IPS DF 19.7 (cell line): Measurements from ENCODE around the gene C19orf47.
"Not testable (repeated sequence)": the region's sequence is repeated elsewhere in the genome, so short reads cannot be mapped to it uniquely, and the experiment has no call there.

ENCODE experiments used
- DNase-seq: peaks from one replicate; pipeline ENCODE4 v3.0.0-alpha.2; 2013; ENCODE audit warnings: low read depth, low spot score

The C19orf47 gene

GRCh38 chr19:40355975-40356680, 7.9 kb upstream of the C19orf47 start:
- DNase-seq = no peak

- DNase-seq = no peak
These were observed 837 bp upstream of the C19orf47 start for GRCh38 chr19:40348961-40349507.

GRCh38 chr19:40344422-40344821, 3.8 kb downstream of the C19orf47 start:
- DNase-seq = no peak

- no peak for DNase-seq
These were observed 5.4 kb downstream of the C19orf47 start for GRCh38 chr19:40342644-40343311.

GRCh38 chr19:40341601-40342482, 6.4 kb downstream of the C19orf47 start:
- DNase-seq = no peak

- DNase-seq = no peak
These were observed 9.0 kb downstream of the C19orf47 start for GRCh38 chr19:40339018-40339728.

- DNase-seq = no peak
These were observed 10.6 kb downstream of the C19orf47 start for GRCh38 chr19:40337594-40337993.

- no peak for DNase-seq
These were observed 11.1 kb downstream of the C19orf47 start for GRCh38 chr19:40337107-40337506.

GRCh38 chr19:40336601-40336900, 11.6 kb downstream of the C19orf47 start:
- no peak for DNase-seq

GRCh38 chr19:40335855-40336600, 12.2 kb downstream of the C19orf47 start:
- DNase-seq = no peak

GRCh38 chr19:40335101-40335500, 13.1 kb downstream of the C19orf47 start:
- no peak for DNase-seq

- DNase-seq = not testable (repeated sequence)
These were observed 15.1 kb downstream of the C19orf47 start for GRCh38 chr19:40333083-40333482.

- DNase-seq = no peak
These were observed 15.5 kb downstream of the C19orf47 start for GRCh38 chr19:40332669-40333068.

- no peak for DNase-seq
These were observed 17.1 kb downstream of the C19orf47 start for GRCh38 chr19:40331052-40331451.

GRCh38 chr19:40326201-40326600, 22.0 kb downstream of the C19orf47 start:
- DNase-seq = no peak

GRCh38 chr19:40323705-40324104, 24.5 kb downstream of the C19orf47 start:
- DNase-seq = no peak

- no peak for DNase-seq
These were observed 25.1 kb downstream of the C19orf47 start for GRCh38 chr19:40322951-40323615.

GRCh38 chr19:40322271-40322610, 26.0 kb downstream of the C19orf47 start:
- DNase-seq = no peak

- no peak for DNase-seq
These were observed 26.5 kb downstream of the C19orf47 start for GRCh38 chr19:40321566-40322270.

- no peak for DNase-seq
These were observed 27.1 kb downstream of the C19orf47 start for GRCh38 chr19:40321076-40321475.
